Measurements from ENCODE around the gene CCR5AS.
"Not testable (repeated sequence)": the region's sequence is repeated elsewhere in the genome, so short reads cannot be mapped to it uniquely, and the experiment has no call there.

The CCR5AS gene

GRCh38 chr3:46401579-46401978 is 5.3 kb downstream of the CCR5AS start:
- TF ChIP-seq POLR2A (IDR thresholded peaks at IDR 0.05; ENCODE audit: low read length) (no peak), GATA1 (IDR thresholded peaks at IDR 0.05; ENCODE audit: low read depth, low read length) (no peak)
- no peak for DNase-seq

GRCh38 chr3:46400846-46401245 is 6.0 kb downstream of the CCR5AS start:
- TF ChIP-seq POLR2A (IDR thresholded peaks at IDR 0.05; ENCODE audit: low read length) (no peak), GATA1 (IDR thresholded peaks at IDR 0.05; ENCODE audit: low read depth, low read length) (no peak)
- no peak for DNase-seq

GRCh38 chr3:46400000-46400734 is 6.7 kb downstream of the CCR5AS start:
- peak; percentile 73 to 76 for DNase-seq
- TF ChIP-seq POLR2A (IDR thresholded peaks at IDR 0.05; ENCODE audit: low read length): peak; percentile 33
- TF ChIP-seq GATA1 (IDR thresholded peaks at IDR 0.05; ENCODE audit: low read depth, low read length): no peak

- TF ChIP-seq POLR2A (IDR thresholded peaks at IDR 0.05; ENCODE audit: low read length) (no peak), GATA1 (IDR thresholded peaks at IDR 0.05; ENCODE audit: low read depth, low read length) (no peak)
- peak in 1 of 2 experiments; percentile 29 for DNase-seq
These were observed 7.3 kb downstream of the CCR5AS start for GRCh38 chr3:46399557-46399956.

- no peak for DNase-seq
These were observed 7.8 kb downstream of the CCR5AS start for GRCh38 chr3:46399098-46399497.

GRCh38 chr3:46398186-46398955 is 8.5 kb downstream of the CCR5AS start:
- no peak for TF ChIP-seq POLR2A (IDR thresholded peaks at IDR 0.05; ENCODE audit: low read length)
- no peak for TF ChIP-seq GATA1 (IDR thresholded peaks at IDR 0.05; ENCODE audit: low read depth, low read length)
- DNase-seq: no peak

More at GRCh38 chr3:46399098-46399497, 7.8 kb downstream of the CCR5AS start:
- TF ChIP-seq GATA1 (IDR thresholded peaks at IDR 0.05; ENCODE audit: low read depth, low read length) (no peak), POLR2A (IDR thresholded peaks at IDR 0.05; ENCODE audit: low read length) (no peak)

GRCh38 chr3:46397111-46397510 is 9.8 kb downstream of the CCR5AS start:
- TF ChIP-seq POLR2A (IDR thresholded peaks at IDR 0.05; ENCODE audit: low read length): no peak
- TF ChIP-seq GATA1 (IDR thresholded peaks at IDR 0.05; ENCODE audit: low read depth, low read length): no peak
- no peak for DNase-seq

- TF ChIP-seq POLR2A (IDR thresholded peaks at IDR 0.05; ENCODE audit: low read length) (peak; percentile 24), GATA1 (IDR thresholded peaks at IDR 0.05; ENCODE audit: low read depth, low read length) (no peak)
- DNase-seq: no peak
These were observed 10.9 kb downstream of the CCR5AS start for GRCh38 chr3:46395766-46396530.

GRCh38 chr3:46395210-46395661 is 11.6 kb downstream of the CCR5AS start:
- TF ChIP-seq POLR2A (IDR thresholded peaks at IDR 0.05; ENCODE audit: low read length) (no peak), GATA1 (IDR thresholded peaks at IDR 0.05; ENCODE audit: low read depth, low read length) (no peak)
- DNase-seq: peak; percentile 46 to 61

GRCh38 chr3:46393554-46394434 is 13.1 kb downstream of the CCR5AS start:
- TF ChIP-seq POLR2A (IDR thresholded peaks at IDR 0.05; ENCODE audit: low read length) (no peak), GATA1 (IDR thresholded peaks at IDR 0.05; ENCODE audit: low read depth, low read length) (no peak)
- peak in 1 of 2 experiments; percentile 28 for DNase-seq

- TF ChIP-seq POLR2A (IDR thresholded peaks at IDR 0.05; ENCODE audit: low read length): no peak
- no peak for TF ChIP-seq GATA1 (IDR thresholded peaks at IDR 0.05; ENCODE audit: low read depth, low read length)
These were observed 13.9 kb downstream of the CCR5AS start for GRCh38 chr3:46393011-46393410.

GRCh38 chr3:46391526-46391925 is 15.3 kb downstream of the CCR5AS start:
- DNase-seq: not testable (repeated sequence)

More at GRCh38 chr3:46393011-46393410, 13.9 kb downstream of the CCR5AS start:
- DNase-seq: no peak

- TF ChIP-seq POLR2A (IDR thresholded peaks at IDR 0.05; ENCODE audit: low read length) (no peak), GATA1 (IDR thresholded peaks at IDR 0.05; ENCODE audit: low read depth, low read length) (no peak)
- no peak for DNase-seq
These were observed 17.6 kb downstream of the CCR5AS start for GRCh38 chr3:46389306-46389705.

- peak in 1 of 2 experiments; percentile 37 for DNase-seq
These were observed 18.0 kb downstream of the CCR5AS start for GRCh38 chr3:46388847-46389246.

Measured in erythroblast (primary cell).